RWPE1 (cell line): ENCODE results near the gene FBXL5.

Experiments used
- CTCF ChIA-PET: fragments of 350-600 bp; sonication (Branson Sonifier 250); formaldehyde crosslinking; extraction: SDS; loops from one replicate; lab custom pipeline; 2021; lab: Yijun Ruan, JAX
- POLR2A ChIA-PET: fragments of 400-600 bp; formaldehyde crosslinking; extraction: SDS; loops from one replicate; lab custom pipeline; 2020; ENCODE audit warnings: antibody characterized with exemption; ENCODE audit not compliant: low non-redundant PET; lab: Yijun Ruan, JAX
- DNase-seq: peaks from one replicate; pipeline ENCODE4 v3.0.0; 2012; ENCODE audit warnings: low spot score
- H3K27ac ChIP-seq: fragments of 450-650 bp; 2 replicates; pipeline ENCODE4 v1.5.1; 2017
- TF ChIP-seq, protein P1 (sequence below): fragments of 450-650 bp; conservative IDR thresholded peaks from 2 replicates; pipeline ENCODE4 v1.5.1; 2017; ENCODE audit warnings: low read depth, mild to moderate bottlenecking

FBXL5 gene

DNA sequence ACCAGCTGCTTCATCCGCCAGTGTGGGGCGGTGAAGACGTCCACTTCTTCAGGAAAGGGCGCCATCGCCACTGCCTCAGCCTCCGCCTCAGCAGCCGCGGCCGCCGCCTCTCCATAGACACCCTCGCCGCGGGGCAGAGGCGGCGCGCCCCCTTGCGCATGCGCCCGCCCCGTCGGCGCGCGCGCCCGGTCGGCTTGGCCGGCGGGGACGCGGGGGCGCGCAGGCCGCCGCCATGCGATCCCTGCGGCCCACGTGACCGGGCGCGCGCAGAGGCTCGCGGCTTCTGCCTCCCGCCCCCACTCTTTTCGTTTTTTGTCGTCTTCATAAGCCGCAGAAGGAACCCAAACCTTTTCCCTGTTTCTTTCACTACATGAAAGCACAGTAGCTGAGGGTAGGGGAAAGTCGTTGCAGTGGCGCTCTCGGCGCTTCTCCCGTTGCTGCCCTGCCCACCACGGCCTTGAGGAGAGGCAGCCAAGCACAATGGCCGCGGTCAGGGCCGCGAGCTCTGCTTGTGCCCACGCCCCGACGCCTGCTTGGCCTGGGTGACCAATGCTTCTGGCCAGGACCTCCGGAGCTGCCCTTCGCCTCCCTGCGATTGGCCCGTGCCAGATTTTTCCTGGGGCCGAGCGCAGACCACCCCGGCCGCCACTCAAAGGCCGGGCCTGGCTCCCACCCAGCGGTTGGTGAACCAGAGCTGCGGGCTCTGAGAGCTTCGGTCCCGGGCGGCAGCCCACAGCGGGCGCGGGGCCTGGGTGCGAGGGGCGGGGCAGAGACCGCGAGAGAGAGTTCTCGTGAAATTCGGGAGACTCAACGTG is at the start of gene FBXL5:
FBXL5 (minus strand) TSS at position 135 of the 815 bp plus-strand sequence; CDS start at position 65, 70 bp downstream.
- CTCF ChIA-PET = interaction anchor here (0.8 kb wide), 1 partner anchor 27 kb away, joined by 5 read pairs; no protein-coding TSS in a partner anchor
- TF ChIP-seq, protein P1, sequence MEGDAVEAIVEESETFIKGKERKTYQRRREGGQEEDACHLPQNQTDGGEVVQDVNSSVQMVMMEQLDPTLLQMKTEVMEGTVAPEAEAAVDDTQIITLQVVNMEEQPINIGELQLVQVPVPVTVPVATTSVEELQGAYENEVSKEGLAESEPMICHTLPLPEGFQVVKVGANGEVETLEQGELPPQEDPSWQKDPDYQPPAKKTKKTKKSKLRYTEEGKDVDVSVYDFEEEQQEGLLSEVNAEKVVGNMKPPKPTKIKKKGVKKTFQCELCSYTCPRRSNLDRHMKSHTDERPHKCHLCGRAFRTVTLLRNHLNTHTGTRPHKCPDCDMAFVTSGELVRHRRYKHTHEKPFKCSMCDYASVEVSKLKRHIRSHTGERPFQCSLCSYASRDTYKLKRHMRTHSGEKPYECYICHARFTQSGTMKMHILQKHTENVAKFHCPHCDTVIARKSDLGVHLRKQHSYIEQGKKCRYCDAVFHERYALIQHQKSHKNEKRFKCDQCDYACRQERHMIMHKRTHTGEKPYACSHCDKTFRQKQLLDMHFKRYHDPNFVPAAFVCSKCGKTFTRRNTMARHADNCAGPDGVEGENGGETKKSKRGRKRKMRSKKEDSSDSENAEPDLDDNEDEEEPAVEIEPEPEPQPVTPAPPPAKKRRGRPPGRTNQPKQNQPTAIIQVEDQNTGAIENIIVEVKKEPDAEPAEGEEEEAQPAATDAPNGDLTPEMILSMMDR = no peak
- peak; percentile 82 for DNase-seq
- peak within 1 kb of the TSS; percentile 93 for H3K27ac ChIP-seq
- POLR2A ChIA-PET = no interaction called here

DNA sequence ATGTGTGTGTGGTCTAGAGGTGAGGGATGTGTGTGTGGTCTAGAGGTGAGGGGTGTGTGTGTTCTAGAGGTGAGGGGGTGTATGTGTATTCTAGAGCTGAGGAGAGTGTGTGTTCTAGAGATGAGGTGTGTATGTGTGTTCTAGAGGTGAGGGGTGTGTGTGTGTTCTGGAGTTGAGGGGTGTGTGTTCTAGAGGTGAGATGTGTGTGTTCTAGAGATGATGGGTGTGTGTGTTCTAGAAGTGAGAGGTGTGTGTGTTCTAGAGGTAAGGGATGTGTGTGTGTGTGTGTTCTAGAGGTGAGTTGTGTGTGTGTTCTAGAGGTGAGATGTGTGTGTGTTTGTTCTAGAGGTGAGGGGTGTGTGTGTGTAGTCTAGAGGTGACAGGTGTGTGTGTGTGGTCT is 49.0 kb upstream of the FBXL5 start:
- POLR2A ChIA-PET = no interaction called here
- TF ChIP-seq, protein P1 = no peak

GRCh38 chr4:15703439-15703838 is 48.3 kb upstream of the FBXL5 start:
- TF ChIP-seq, protein P1 = no peak
- no peak for DNase-seq
- ChIA-PET POLR2A (no interaction called here), CTCF (no interaction called here)
- H3K27ac ChIP-seq = no peak overlapping the region

More for the DNA sequence above, 49.0 kb upstream of the FBXL5 start:
- no peak overlapping the region for H3K27ac ChIP-seq
- no peak for DNase-seq
- CTCF ChIA-PET = no interaction called here

GRCh38 chr4:15702941-15703403 is 47.8 kb upstream of the FBXL5 start, which contains the start of gene BST1:
BST1 (plus strand) TSS chr4:15703065; CDS start chr4:15703145, 80 bp downstream.
- CTCF ChIA-PET = no interaction called here
- TF ChIP-seq, protein P1 = no peak
- no peak within 1 kb of the TSS for H3K27ac ChIP-seq
- POLR2A ChIA-PET = no interaction called here
- DNase-seq = no peak

GRCh38 chr4:15696866-15697265 is 41.7 kb upstream of the FBXL5 start:
- TF ChIP-seq, protein P1 = no peak
- CTCF ChIA-PET = no interaction called here

GRCh38 chr4:15695729-15696128 is 40.6 kb upstream of the FBXL5 start:
- peak overlapping the region; percentile 88 for H3K27ac ChIP-seq
- POLR2A ChIA-PET = no interaction called here
- no peak for DNase-seq
- TF ChIP-seq, protein P1 = no peak
- CTCF ChIA-PET = interaction anchor here (0.8 kb wide), 1 partner anchor 13 kb away, joined by 3 read pairs; no protein-coding TSS in a partner anchor

More at GRCh38 chr4:15696866-15697265, 41.7 kb upstream of the FBXL5 start:
- POLR2A ChIA-PET = no interaction called here
- H3K27ac ChIP-seq = no peak overlapping the region
- DNase-seq = no peak
